Coronary artery (tissue), 2 donors: ENCODE results near the gene ZPBP2.

ENCODE experiments used
- DNase-seq: peaks from one replicate; pipeline ENCODE4 v3.0.0-alpha.2; 2017; ENCODE audit warnings: low spot score
- H3K27ac ChIP-seq, 2 donors: fragments of 200-600 bp; sonication (generic); one replicate each; pipeline ENCODE4 v1.5.1; 2016 to 2019
- H3K4me3 ChIP-seq: fragments of 200-600 bp; sonication (generic); 2 replicates; pipeline ENCODE4 v1.5.1; 2016; ENCODE audit warnings: mild to moderate bottlenecking, moderate library complexity
- CTCF ChIP-seq: fragments of 200-600 bp; sonication (generic); IDR thresholded peaks from one replicate; pipeline ENCODE4 v1.5.1; 2019; ENCODE audit warnings: antibody characterized with exemption

The ZPBP2 gene

GRCh38 chr17:39908789-39909352 is 40.9 kb downstream of the ZPBP2 start:
- no peak for TF ChIP-seq CTCF
- no peak for DNase-seq
- H3K27ac ChIP-seq, result no peak overlapping the region
- H3K4me3 ChIP-seq, result no peak overlapping the region

- DNase-seq, result no peak
- TF ChIP-seq CTCF, result no peak
- H3K27ac ChIP-seq, result no peak overlapping the region
- H3K4me3 ChIP-seq, result no peak overlapping the region
These were observed 46.0 kb downstream of the ZPBP2 start for GRCh38 chr17:39913989-39914388.

- no peak overlapping the region for H3K4me3 ChIP-seq
- no peak overlapping the region for H3K27ac ChIP-seq
- DNase-seq, result no peak
- no peak for TF ChIP-seq CTCF
These were observed 47.6 kb downstream of the ZPBP2 start for GRCh38 chr17:39915559-39915958.

- Histone ChIP-seq H3K27ac (no peak overlapping the region), H3K4me3 (no peak overlapping the region)
- no peak for DNase-seq
These were observed 48.9 kb downstream of the ZPBP2 start for GRCh38 chr17:39916918-39917317.

GRCh38 chr17:39919087-39919683 is 51.2 kb downstream of the ZPBP2 start:
- DNase-seq, result no peak
- TF ChIP-seq CTCF, result no peak
- Histone ChIP-seq H3K27ac (no peak overlapping the region), H3K4me3 (no peak overlapping the region)

More at GRCh38 chr17:39916918-39917317, 48.9 kb downstream of the ZPBP2 start:
- no peak for TF ChIP-seq CTCF

- Histone ChIP-seq H3K27ac (no peak overlapping the region), H3K4me3 (no peak overlapping the region)
- no peak for TF ChIP-seq CTCF
- DNase-seq, result no peak
These were observed 52.5 kb downstream of the ZPBP2 start for GRCh38 chr17:39920218-39921210.
